IMR-90 (cell line): ENCODE measurements around the gene NCOA5. TPM values are rescaled to one million over a fixed set of nuclear protein-coding genes. Genes with fewer than 3 reads are reported as not detected.

Experiments
- ATAC-seq: fragments of 200-7000 bp; cut with Tn5 transposase; 2 replicates; pipeline ENCODE4 v1.9.1; 2020; ENCODE audit warnings: low read depth, mild to moderate bottlenecking, moderate library complexity
- BruUV-seq: library from RNA; stranded (reverse); fragments of 400-500 nt; replicated peaks from 2 replicates; lab custom pipeline; 2021; lab: Mats Ljungman, UMichigan
- CTCF ChIA-PET: fragments of 300-600 bp; formaldehyde crosslinking; extraction: SDS; loops from one replicate; lab custom pipeline; 2021; ENCODE audit warnings: antibody characterized with exemption; lab: Yijun Ruan, JAX
- POLR2A ChIA-PET: fragments of 300-600 bp; sonication (Branson Sonifier 250); formaldehyde crosslinking; loops from one replicate; lab custom pipeline; 2022; ENCODE audit warnings: antibody characterized with exemption; ENCODE audit not compliant: unreplicated experiment; lab: Charles Lee
- DNase-seq: peaks from one replicate; pipeline ENCODE4 v3.0.0; 2013
- H2AFZ ChIP-seq: replicated peaks from 2 replicates; pipeline ENCODE3; 2013; ENCODE audit warnings: low read length, mild to moderate bottlenecking; ENCODE audit not compliant: poor library complexity
- H2AK5ac ChIP-seq: 2 replicates; pipeline ENCODE4 v1.6.1; 2013; ENCODE audit warnings: low read depth, low read length, inconsistent platforms
- H2AK9ac ChIP-seq: replicated peaks from 2 replicates; pipeline ENCODE3; 2013; ENCODE audit warnings: mild to moderate bottlenecking, low read depth, low read length, moderate library complexity; ENCODE audit not compliant: poor library complexity
- H2BK120ac ChIP-seq: 2 replicates; pipeline ENCODE4 v1.6.1; 2013; ENCODE audit warnings: low read depth, low read length, inconsistent platforms
- H2BK15ac ChIP-seq: 3 replicates; pipeline ENCODE4 v1.6.1; 2013; ENCODE audit warnings: low read depth, low read length, inconsistent platforms
- H2BK20ac ChIP-seq: 2 replicates; pipeline ENCODE4 v1.6.1; 2013; ENCODE audit warnings: low read depth, mild to moderate bottlenecking, inconsistent platforms, low read length, moderate library complexity
- H2BK5ac ChIP-seq: 2 replicates; pipeline ENCODE4 v1.6.1; 2013; ENCODE audit warnings: mild to moderate bottlenecking, low read depth, low read length, inconsistent platforms; ENCODE audit not compliant: poor library complexity, severe bottlenecking
- H3K14ac ChIP-seq: replicated peaks from 2 replicates; pipeline ENCODE4 v1.6.1; 2013; ENCODE audit warnings: low read depth, low read length, inconsistent platforms
- H3K18ac ChIP-seq: 2 replicates; pipeline ENCODE4 v1.6.1; 2013; ENCODE audit warnings: low read depth, low read length, control low read depth
- H3K23ac ChIP-seq: 2 replicates; pipeline ENCODE4 v1.6.1; 2013; ENCODE audit warnings: low read depth, low read length, inconsistent platforms
- H3K27ac ChIP-seq: 2 replicates; pipeline ENCODE4 v1.5.1; 2013; ENCODE audit warnings: mild to moderate bottlenecking, control low read depth, low read length; ENCODE audit not compliant: insufficient read depth
- H3K27me3 ChIP-seq: 2 replicates; pipeline ENCODE4 v1.6.1; 2013; ENCODE audit warnings: low read length; ENCODE audit not compliant: control insufficient read depth, insufficient read depth
- H3K36me3 ChIP-seq: 2 replicates; pipeline ENCODE4 v1.6.1; 2013; ENCODE audit warnings: low read length, mixed read lengths; ENCODE audit not compliant: control insufficient read depth, insufficient read depth
- H3K4ac ChIP-seq: 2 replicates; pipeline ENCODE4 v1.6.1; 2013; ENCODE audit warnings: low read depth, low read length, inconsistent platforms
- H3K4me1 ChIP-seq: 2 replicates; pipeline ENCODE4 v1.6.1; 2013; ENCODE audit warnings: low read length, mixed read lengths; ENCODE audit not compliant: control insufficient read depth, insufficient read depth
- H3K4me2 ChIP-seq: 2 replicates; pipeline ENCODE4 v1.6.1; 2013; ENCODE audit warnings: low read depth, mild to moderate bottlenecking, control low read depth, low read length, moderate library complexity
- H3K4me3 ChIP-seq: 2 replicates; pipeline ENCODE4 v1.5.1; 2013; ENCODE audit warnings: low read depth, mild to moderate bottlenecking, control low read depth, low read length, moderate library complexity; ENCODE audit not compliant: insufficient read depth
- H3K56ac ChIP-seq: 2 replicates; pipeline ENCODE4 v1.6.1; 2013; ENCODE audit warnings: low read length, inconsistent platforms; ENCODE audit not compliant: insufficient read depth; ENCODE audit errors: extremely low read depth
- H3K79me1 ChIP-seq, 2 experiments: 2 replicates each; pipeline ENCODE4 v1.6.1; 2013; ENCODE audit warnings: low read length in 2 of 2, inconsistent platforms in 1 of 2, low read depth in 1 of 2
- H3K9ac ChIP-seq: 2 replicates; pipeline ENCODE4 v1.6.1; 2013; ENCODE audit warnings: low read depth, low read length, control low read depth
- H3K9me1 ChIP-seq: 2 replicates; pipeline ENCODE4 v1.6.1; 2013; ENCODE audit warnings: low read length, inconsistent platforms; ENCODE audit not compliant: insufficient read depth
- H3K9me3 ChIP-seq: 2 replicates; pipeline ENCODE4 v1.6.1; 2013; ENCODE audit warnings: low read length; ENCODE audit not compliant: control insufficient read depth, insufficient read depth
- H4K20me1 ChIP-seq: 2 replicates; pipeline ENCODE4 v1.6.1; 2013; ENCODE audit warnings: low read length, inconsistent platforms; ENCODE audit not compliant: insufficient read depth
- H4K5ac ChIP-seq: 2 replicates; pipeline ENCODE4 v1.6.1; 2013; ENCODE audit warnings: mild to moderate bottlenecking, low read depth, low read length, control low read depth
- H4K8ac ChIP-seq, 2 experiments: 2 replicates each; pipeline ENCODE4 v1.6.1; 2013; ENCODE audit warnings: low read depth in 2 of 2, low read length in 2 of 2, control low read depth in 1 of 2, inconsistent platforms in 1 of 2
- H4K91ac ChIP-seq: 2 replicates; pipeline ENCODE4 v1.6.1; 2013; ENCODE audit warnings: low read depth, low read length, inconsistent platforms; ENCODE audit not compliant: insufficient read depth
- BHLHE40 ChIP-seq: fragments of 150-350 bp; IDR thresholded peaks from 2 replicates; pipeline ENCODE4 v1.6.1; 2016; ENCODE audit warnings: mild to moderate bottlenecking, low read depth, low read length
- CEBPB ChIP-seq: IDR thresholded peaks from 2 replicates; pipeline ENCODE4 v1.6.1; 2012; ENCODE audit warnings: low read depth, low read length, improper control_type of control experiment
- CHD1 ChIP-seq: IDR thresholded peaks from 2 replicates; pipeline ENCODE4 v1.6.1; 2012; ENCODE audit warnings: low read depth, low read length, improper control_type of control experiment
- CTCF ChIP-seq: conservative IDR thresholded peaks from 2 replicates; pipeline ENCODE4 v1.5.1; 2012; ENCODE audit warnings: mild to moderate bottlenecking, low read depth, low read length, improper control_type of control experiment
- ELK1 ChIP-seq: fragments of 150-350 bp; IDR thresholded peaks from 2 replicates; pipeline ENCODE4 v1.6.1; 2016; ENCODE audit warnings: low read depth, mild to moderate bottlenecking, low read length, moderate library complexity, borderline replicate concordance
- FOS ChIP-seq: fragments of 150-350 bp; IDR thresholded peaks from 2 replicates; pipeline ENCODE4 v1.6.1; 2016; ENCODE audit warnings: low read depth, low read length
- MAFK ChIP-seq: IDR thresholded peaks from 2 replicates; pipeline ENCODE4 v1.6.1; 2012; ENCODE audit warnings: low read depth, low read length, improper control_type of control experiment
- MAZ ChIP-seq: IDR thresholded peaks from 2 replicates; pipeline ENCODE4 v1.6.1; 2012; ENCODE audit warnings: low read depth, mild to moderate bottlenecking, low read length, improper control_type of control experiment, moderate library complexity, borderline replicate concordance
- MXI1 ChIP-seq: IDR thresholded peaks from 2 replicates; pipeline ENCODE4 v1.6.1; 2012; ENCODE audit warnings: low read depth, mild to moderate bottlenecking, low read length, moderate library complexity, borderline replicate concordance
- NFE2L2 ChIP-seq: fragments of 150-350 bp; IDR thresholded peaks from 2 replicates; pipeline ENCODE4 v1.6.1; 2016; ENCODE audit warnings: low read depth, mild to moderate bottlenecking, low read length
- POLR2A ChIP-seq: IDR thresholded peaks from 2 replicates; pipeline ENCODE4 v1.6.1; 2012; ENCODE audit warnings: mild to moderate bottlenecking, low read depth, low read length
- RAD21 ChIP-seq: IDR thresholded peaks from 2 replicates; pipeline ENCODE4 v1.6.1; 2012; ENCODE audit warnings: low read length, improper control_type of control experiment
- RCOR1 ChIP-seq: IDR thresholded peaks from 2 replicates; pipeline ENCODE4 v1.6.1; 2012; ENCODE audit warnings: mild to moderate bottlenecking, low read length, improper control_type of control experiment; ENCODE audit not compliant: insufficient replicate concordance
- RFX5 ChIP-seq: IDR thresholded peaks from 2 replicates; pipeline ENCODE4 v1.8.0; 2012; ENCODE audit warnings: low read depth, mild to moderate bottlenecking, low read length, moderate library complexity
- USF2 ChIP-seq: fragments of 150-350 bp; IDR thresholded peaks from 2 replicates; pipeline ENCODE4 v1.6.1; 2017; ENCODE audit warnings: mild to moderate bottlenecking, antibody characterized with exemption, low read length, low read depth
- WGBS, 2 experiments: methylation state at CpG; one replicate each; pipeline versions ENCODE4 v1.1.5 to v1.1.7; 2013; ENCODE audit warnings: missing lambda C conversion rate in 2 of 2; ENCODE audit not compliant: insufficient read length in 1 of 2; ENCODE audit errors: extremely low coverage in 2 of 2; 5-methylcytosine and 5-hydroxymethylcytosine counted together
- dilution Hi-C: fragments of 300-500 bp; cut with HindIII; formaldehyde crosslinking; loops from one replicate; pipeline ENCODE4 v1.14.3; 2018; ENCODE audit warnings: low sequenced_read_pairs; ENCODE audit not compliant: unreplicated experiment
- in situ Hi-C: fragments of 300-500 bp; cut with MboI; formaldehyde crosslinking; loops from 3 replicates; pipeline ENCODE4 v1.14.3; 2019; ENCODE audit warnings: low sequenced_read_pairs, inconsistent platforms, mixed read lengths
- intact Hi-C: fragments of 100-400 bp; cut with micrococcal nuclease; formaldehyde crosslinking; loops from 2 replicates; pipeline ENCODE4 v1.10.0; 2022
- polyA plus RNA-seq, 3 experiments: library from polyadenylated mRNA; depleted of rRNA; stranded (reverse); fragments of >200 nt; gene quantifications; 2 replicates each; pipeline ENCODE4 v1.2.3, GENCODE V29; 2012; ENCODE audit warnings: low replicate concordance in 1 of 3
- total RNA-seq: library from RNA; depleted of rRNA; stranded (reverse); fragments of >200 nt; gene quantifications from 2 replicates; pipeline ENCODE4 v1.2.3, GENCODE V29; 2012

NCOA5 gene
- total and polyA plus RNA-seq, 2 of the 4 experiments (the other 2 are of a cell fraction): 17.4 to 20.6 TPM

- dilution Hi-C loops: no loop called here
- Histone ChIP-seq H4K20me1 (peaks cover 30% of the 10 kb centered on the region), H3K4me1 (no peaks in the 10 kb centered on the region; the same call in 1 of the 2 replicates), H3K36me3 (peaks cover 56% of the 10 kb centered on the region), H2BK120ac (no peak overlapping the region), H2AK9ac (no peak overlapping the region), H2BK15ac (no peak overlapping the region), H4K8ac (no peak overlapping the region), H3K4ac (no peak overlapping the region), H3K9ac (no peak overlapping the region), H4K91ac (no peak overlapping the region), H3K79me1 (peaks cover 0 to 9% of the 10 kb centered on the region in 2 experiments; a peak in 2 of 4 replicates), H3K27me3 (peaks cover 3% of the 10 kb centered on the region; the same call in 1 of the 2 replicates), H4K5ac (no peak overlapping the region), H2AFZ (no peak overlapping the region), H3K27ac (no peak overlapping the region), H3K14ac (no peak overlapping the region), H3K9me3 (no peaks in the 10 kb centered on the region), H3K4me3 (no peak overlapping the region), H2BK5ac (no peak overlapping the region), H3K23ac (no peak overlapping the region), H3K4me2 (no peak overlapping the region), H3K9me1 (peaks cover 3% of the 10 kb centered on the region; the same call in 1 of the 2 replicates), H2BK20ac (no peak overlapping the region), H2AK5ac (no peak overlapping the region), H3K56ac (no peak overlapping the region), H3K18ac (no peak overlapping the region)
- TF ChIP-seq MAFK: no peak
- no peak for TF ChIP-seq CHD1
- TF ChIP-seq BHLHE40: no peak
- TF ChIP-seq FOS: no peak
- TF ChIP-seq CTCF: no peak
- no peak for TF ChIP-seq RAD21
- no peak for TF ChIP-seq POLR2A
- TF ChIP-seq NFE2L2: no peak
- TF ChIP-seq RCOR1: no peak
- no peak for TF ChIP-seq RFX5
- no peak for TF ChIP-seq ELK1
- TF ChIP-seq CEBPB: no peak
- TF ChIP-seq MAZ: no peak
- no peak for TF ChIP-seq MXI1
- TF ChIP-seq USF2: no peak
- no TSS peak for BruUV-seq
- ATAC-seq (no peak), DNase-seq (no peak)
- in situ Hi-C loops: no loop called here
- POLR2A ChIA-PET: no interaction called here
- intact Hi-C loops: no loop called here
- WGBS, 2 experiments: 86% methylated on average over 3 of the region's 8 CpGs; no CpG with 5 or more reads in 1 of the 2 experiments
- CTCF ChIA-PET: no interaction called here
Observed at GRCh38 chr20:46063151-46063550, 26.6 kb downstream of the NCOA5 start.
